ENCODE data around the gene LRRC10B.

The LRRC10B gene

DNA sequence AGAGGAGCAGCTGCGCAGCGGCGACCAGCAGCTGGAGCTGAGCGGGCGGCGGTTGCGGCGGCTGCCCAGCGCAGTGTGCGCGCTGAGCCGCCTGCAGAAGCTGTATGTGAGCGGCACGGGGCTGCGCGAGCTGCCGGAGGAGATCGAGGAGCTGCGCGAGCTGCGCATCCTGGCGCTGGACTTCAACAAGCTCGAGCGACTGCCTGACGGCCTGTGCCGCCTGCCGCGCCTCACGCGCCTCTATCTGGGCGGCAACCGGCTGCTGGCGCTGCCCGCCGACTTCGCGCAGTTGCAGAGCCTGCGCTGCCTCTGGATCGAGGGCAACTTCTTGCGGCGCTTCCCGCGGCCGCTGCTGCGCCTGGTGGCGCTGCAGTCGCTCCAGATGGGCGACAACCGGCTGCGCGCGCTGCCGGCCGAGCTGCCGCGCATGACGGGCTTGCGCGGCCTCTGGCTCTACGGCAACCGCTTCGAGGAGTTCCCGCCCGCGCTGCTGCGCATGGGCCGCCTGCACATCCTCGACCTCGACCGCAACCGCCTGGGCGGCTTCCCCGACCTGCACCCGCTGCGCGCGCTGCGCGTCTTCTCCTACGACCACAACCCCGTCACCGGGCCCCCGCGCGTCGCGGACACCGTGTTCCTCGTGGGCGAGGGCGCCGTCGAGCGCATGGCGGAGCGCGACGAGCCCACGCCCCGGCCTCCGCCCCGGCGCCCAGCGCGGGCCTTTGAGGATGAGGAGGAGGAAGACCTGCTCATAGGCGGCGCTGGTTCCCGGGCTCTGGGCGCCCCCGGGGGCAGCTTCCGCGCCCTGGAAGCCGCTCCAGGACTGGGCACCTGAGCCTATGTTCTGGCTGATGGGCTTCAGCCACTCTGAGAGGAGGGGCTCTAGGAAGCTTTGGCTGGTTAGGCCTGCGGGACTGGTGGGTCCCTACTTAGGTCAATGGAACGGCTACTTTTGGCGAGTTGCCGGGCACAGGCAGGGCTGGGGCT is 787 bp downstream of the LRRC10B start:
- peak; percentile 14 for DNase-seq (ENCODE audit: low read depth)

DNA sequence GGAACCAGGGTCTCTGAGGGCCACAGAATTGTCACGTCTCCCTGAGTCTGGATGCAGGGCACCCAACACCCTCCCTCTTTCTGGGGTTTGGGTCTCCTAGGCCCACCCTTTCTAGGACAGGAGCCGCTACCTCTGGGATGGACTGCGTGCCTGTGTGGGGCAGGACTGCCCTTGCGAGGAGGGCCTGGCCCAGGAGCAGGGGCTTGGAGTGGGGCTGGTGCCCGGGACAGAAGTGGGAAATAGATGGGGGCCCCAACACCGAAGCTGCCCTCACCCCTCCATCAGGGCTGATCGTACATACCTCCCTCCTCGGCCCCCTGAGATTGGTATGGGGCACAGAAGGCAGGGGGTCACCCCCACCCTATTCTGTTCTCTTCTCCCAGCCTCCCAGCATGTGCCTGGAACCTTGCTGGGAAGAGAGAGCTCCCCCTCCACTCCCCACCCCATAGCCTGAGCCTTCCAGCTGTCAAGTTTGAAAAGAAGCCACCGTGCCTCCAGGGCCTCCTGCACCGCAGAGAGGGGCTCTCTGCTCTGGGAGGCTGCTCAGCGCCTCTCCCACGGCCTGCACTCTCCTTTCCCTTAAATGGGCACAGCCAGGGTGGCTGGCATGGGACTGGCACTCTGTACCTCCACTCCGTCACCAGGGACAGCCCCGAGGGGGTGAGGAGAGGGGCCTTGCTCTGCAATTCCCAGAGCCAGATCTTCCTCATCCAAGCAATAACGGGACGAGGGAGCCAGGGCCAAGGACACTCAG is 1.8 kb downstream of the LRRC10B start:
- DNase-seq (ENCODE audit: low read depth): no peak

DNA sequence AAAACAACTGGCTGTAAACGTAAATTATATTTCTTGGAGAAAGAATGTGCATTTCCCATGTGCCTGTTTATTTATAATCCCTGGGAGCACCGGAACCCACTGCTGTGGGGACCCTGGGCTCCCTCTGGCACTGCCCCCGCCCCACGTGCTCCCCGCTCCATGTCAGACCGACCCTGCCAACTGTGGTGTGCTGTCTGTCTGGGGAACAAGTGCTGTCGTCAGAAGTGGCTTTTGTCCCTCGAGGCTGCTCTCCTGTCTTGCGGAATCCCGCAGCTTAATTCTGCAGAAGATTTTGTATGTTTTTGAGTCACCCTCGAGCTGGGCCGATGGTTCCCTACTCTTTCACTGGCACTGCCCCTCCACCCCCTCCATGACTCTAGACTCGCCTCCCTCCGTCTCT is 2.4 kb downstream of the LRRC10B start:
- DNase-seq (ENCODE audit: low read depth): no peak

DNA sequence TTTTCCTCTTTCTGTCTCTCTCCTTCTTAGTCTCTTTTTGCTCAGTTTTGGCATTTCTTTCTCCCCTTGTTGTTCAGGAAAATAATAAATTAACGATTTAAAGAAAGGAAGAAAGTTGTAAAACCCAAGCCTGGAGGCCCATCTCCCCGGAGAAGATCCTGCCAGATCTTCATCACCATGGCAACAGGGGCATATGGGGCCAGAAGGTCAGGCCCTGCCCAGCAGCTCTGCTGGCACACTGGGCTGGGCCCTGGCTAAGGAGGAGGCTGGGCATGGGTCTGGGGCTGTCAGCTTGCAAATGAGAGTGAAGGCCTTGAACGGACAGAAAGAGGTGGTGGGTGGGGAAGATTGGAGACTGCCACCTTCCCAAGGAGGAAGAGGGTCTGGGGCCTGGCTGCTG is 2.8 kb downstream of the LRRC10B start:
- DNase-seq (ENCODE audit: low read depth): no peak

DNA sequence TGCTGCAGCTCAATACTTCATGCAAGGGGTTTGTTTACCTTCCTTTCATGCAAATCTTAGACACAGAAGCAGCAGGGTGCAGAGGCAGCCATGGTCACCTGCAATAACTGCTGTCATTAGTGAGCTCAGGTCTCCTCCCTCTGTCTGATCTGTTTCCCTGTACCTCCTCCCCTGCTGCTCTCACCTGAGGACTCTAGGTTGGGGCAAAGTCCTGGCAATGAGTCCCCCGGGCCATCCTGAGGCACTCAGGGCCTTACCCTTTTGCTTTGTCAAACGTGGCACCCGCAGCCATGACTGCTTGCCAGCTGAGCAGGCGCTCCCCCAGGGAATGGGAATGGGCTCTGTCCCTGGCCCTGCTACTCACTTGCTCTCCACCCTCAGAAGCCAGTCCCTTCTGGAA is 3.9 kb downstream of the LRRC10B start:
- DNase-seq (ENCODE audit: low read depth): no peak

DNA sequence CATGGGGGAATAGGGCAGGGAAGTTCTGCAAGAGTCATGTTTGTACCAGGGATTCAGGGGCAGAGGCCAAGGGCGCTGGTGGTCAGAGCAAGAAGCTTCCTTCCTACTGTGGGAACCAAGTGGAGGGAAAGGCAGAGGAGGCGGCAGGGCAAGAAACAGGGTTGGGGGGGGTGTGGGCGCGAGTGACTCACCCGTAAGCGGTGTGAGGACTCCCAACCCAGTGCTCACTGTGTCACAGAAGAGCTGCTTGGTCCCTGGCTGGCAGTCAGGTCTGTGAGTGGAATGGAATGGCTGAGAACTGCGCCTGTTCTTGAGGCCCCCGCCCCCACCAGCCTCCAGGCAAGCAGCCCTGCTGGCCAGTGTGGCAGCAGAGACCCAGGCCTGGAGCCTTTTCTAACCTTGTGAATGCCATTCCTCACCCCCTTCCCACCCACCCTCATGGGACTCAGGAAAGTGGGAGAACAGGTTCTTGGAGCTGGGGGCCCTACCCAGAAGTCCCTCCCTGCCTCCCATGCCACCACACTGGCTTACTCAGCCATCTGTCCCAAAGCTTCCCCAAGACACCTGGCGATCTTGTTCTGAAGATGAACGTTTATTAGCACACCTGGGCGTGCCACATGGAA is 4.7 kb downstream of the LRRC10B start:
- DNase-seq (ENCODE audit: low read depth): no peak

DNA sequence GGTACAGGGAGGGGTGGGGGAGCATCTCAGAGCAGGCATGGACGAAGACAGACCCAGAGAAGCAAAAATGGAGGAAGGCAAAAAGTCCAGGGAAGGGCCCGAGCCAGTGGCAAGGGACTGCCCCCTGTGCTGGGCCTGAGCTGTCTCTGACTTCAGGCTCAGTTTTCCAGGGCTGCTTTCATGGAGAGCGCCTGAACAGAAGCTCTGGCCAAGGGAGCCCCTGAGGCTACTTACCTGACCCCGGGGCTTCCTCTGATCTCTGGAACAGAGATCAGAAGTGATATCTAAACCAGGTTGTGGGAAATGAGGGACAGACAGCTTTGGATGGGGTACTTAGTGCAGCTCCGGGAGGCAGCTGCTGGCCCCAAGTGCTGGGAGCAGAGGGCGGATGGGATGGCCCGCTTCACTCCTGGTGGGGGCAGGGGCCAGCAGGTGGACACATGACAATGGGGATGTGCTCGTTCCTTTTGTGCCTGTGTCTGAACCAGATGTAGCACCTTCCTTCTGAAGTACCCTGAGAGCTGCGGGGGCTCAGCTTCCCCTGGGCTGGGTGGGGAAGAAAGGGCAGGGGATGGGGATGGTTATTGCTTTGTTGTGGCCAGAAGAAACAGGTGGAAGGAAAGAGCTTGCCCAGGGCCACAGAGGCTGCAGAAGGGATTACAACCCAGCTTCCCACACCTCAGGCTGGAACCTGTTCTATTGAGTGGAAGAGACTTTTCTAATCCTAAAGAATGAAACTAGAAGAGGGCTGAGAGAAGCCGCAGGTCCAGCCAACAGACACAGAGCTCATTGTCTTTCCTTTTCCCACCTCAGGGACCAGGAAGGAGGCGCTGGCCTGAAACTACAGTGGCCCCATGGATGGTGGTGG is 5.7 kb downstream of the LRRC10B start:
- no peak for DNase-seq (ENCODE audit: low read depth)

DNA sequence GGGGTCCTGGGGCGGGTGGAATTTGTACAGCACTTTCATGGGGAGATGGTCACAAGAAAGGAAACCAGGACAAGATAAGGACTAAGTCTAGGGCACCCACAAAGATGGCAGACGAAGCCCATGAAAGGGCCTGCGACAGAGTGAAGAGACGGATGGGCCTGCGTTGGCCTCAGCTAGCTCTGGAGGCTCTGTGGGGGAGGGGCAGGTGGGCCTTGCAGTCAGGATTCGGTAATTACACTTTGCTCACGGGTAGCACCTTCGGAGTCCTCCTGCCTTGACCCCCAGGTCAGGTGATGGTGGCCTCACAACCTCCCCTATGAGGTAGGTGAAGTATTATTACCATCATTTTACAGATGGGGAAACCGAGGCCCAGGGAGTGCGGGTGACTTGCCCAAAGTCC is 7.1 kb downstream of the LRRC10B start:
- DNase-seq (ENCODE audit: low read depth): no peak

DNA sequence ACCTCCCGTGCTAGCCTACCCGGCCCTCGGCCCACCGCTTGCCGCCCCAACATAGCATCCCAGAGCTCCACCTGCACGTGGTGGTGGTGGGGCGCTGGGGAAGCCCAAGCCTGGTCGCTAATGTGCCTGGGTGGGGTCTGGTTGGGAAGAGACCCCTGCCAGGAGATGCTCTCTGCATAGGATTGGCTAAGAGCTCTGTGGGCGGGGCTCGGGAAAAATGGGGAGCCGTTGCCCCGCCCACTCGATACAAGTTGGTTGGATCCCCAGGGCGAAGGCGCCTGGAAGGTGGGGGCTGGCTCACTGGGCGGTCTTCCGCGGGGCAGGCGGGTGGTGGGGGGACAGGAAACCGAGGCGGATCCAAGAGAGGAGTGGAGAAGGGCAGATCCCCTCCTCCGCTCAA is 7.6 kb downstream of the LRRC10B start:
- DNase-seq (ENCODE audit: low read depth): no peak

DNA sequence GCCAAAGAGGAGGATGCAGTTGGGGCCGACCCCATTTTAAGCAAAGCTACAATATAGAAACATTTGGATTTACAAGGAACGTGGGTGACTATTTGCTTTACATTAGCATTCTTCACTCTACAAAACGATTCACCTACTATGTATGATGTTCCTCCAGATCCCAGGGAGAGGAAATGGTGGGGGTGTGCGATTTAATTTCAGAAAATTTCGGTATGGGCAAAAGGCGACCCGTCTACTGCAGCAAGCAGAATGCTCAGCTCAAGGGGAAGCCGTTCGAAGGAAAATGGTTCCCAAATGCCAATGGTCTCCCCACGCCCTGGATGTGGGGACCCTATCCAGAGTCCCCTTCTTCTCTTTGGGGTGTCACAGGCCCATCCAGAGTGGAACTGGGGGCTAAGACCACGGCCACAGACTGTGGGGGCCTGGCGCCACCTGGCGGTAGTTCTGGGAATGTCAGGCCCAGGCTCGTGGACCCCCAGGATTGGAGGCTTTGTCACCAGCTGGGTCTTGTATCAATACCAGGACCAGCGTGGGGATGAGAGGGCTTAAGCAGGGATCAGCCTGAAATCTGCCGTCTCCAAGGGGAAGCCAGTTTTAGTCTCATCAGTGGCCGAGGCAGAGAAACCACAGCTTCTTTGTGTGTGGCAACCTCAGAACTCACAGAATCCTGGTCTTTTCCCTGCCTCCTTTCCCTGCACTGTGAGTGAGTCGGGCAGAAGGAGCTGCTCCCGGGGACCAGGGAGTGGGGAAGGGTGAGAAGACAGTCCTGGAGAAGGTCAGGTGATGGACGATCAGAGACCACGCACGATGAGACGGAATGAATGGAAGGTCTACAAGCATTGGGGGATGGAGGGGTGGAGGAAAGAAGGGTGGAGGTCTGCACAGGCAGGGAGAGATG is 8.4 kb downstream of the LRRC10B start:
- peak; percentile 47 for DNase-seq (ENCODE audit: low read depth)

DNA sequence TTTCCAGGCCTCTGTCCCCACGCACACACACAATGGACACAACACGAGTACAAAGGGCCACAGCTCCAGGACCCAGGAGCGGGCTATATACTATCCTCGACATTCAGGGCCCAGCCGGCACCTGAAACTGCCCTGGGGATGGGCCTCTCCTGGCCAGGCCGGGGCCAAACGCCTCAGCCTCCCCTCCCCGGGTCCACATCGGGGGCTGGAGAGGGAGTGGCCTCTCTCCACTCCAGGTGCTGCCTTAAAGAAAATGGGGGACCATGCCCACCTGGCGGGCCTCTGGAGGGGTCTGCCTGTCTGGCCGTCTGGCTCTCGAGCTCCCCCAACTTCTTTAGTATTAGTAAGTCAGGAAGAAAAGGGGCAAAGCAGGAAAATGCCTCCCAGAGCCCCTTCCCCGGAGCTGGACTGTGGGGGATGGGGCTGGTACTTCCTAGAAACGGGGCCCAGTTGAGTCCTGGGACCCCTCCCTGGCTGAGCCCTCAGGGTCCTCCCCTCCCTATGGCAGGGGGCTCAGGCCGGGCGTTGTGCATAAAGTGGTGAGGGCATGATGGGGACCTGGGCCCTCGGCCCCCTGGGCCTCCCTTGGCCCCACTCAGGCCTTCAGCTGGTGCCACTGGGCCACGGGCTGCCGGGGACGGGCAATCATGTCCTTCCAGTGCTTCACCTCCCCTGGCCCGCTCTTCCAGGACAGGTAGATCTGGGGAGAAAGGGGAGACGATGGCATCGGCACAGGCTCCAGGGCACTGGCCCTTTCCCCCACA is 9.7 kb downstream of the LRRC10B start:
- no peak for DNase-seq (ENCODE audit: low read depth)

DNA sequence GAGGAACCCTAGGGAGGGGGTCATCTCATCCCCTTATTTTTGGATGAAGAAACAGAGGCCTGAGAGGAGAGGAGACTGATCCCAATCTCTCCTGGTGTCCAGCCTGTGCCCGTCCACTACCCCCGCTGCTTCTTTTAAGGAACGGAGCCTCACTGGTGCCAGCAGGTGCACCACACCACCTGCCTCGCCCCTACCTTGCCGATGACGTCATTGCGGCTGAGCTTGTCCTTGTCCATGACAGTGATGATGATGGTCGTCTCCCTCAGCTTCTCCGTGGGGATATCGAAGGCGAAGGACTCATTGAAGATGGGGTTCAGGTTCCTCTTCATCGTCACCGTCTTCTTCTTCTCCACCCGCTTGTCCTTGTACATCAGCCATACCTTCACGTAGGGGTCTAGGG is 14.3 kb downstream of the LRRC10B start:
- DNase-seq (ENCODE audit: low read depth): no peak

DNA sequence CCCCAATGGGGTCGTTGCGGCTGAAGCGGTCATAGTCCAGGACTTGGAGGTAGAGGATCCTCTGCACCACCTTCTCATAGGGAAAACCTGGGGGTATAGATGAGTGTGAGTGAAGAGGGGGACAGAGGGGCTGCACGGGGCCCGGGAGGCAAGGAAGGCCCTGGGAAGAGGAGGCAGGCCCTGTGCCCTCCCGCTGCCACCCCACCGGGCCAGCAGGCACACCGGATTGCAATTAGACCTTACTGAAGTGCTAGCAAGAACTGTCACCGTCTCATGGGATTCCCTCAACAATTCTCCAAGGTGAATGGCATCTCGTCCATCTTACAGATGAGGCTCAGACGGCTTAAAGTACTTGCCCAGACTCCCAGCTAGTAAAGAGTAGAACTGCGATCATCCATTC is 15.9 kb downstream of the LRRC10B start:
- DNase-seq (ENCODE audit: low read depth): no peak

DNA sequence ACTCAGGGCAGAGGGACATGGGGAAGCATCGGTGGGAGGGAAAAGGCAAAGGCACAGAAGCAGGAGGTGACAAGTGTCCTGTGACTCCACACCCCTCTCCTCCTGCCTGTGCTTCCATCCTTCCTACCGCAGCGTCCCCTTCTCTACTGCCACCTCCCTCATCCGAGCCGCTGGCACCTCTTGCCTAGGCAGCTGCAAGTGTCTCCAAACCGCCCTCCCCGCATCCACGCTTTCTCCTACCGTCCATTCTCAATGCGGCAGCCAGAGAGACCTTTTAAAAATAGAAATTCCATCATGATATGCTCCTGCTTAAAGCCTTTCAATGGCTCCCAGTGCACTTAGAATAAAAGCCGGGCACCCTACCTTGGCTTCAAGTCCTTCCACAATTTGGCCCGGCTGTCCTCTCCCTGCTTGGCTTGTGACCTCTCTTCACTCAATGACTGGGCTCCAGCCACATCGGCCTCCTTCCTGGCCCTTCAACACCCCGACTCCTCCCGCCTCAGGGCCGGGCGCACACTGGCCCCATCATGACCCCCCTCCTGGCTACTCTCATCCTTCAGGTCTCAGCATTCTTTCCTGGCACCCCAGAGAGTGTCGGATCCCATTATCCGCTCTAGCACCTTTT is 16.5 kb downstream of the LRRC10B start:
- no peak for DNase-seq (ENCODE audit: low read depth)

DNA sequence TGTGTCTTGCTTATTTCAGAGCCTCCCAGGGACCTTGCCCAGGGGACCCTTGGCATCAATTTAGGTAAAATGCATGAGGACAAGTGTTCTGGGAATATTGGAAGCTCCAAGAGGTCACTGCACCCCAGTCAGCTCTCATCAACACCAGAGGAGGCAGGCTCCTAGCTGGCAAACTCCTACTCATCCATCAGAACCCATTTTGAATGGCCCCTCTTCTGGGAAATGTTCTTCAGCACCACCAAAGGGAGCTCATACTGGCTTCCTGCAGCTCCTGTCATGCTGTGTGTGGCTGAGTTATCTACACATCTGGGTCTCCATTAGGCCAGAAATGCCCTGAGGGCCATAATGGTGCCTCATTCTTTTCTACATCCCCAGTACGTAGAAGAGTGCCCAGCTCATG is 17.7 kb downstream of the LRRC10B start:
- DNase-seq (ENCODE audit: low read depth): no peak

DNA sequence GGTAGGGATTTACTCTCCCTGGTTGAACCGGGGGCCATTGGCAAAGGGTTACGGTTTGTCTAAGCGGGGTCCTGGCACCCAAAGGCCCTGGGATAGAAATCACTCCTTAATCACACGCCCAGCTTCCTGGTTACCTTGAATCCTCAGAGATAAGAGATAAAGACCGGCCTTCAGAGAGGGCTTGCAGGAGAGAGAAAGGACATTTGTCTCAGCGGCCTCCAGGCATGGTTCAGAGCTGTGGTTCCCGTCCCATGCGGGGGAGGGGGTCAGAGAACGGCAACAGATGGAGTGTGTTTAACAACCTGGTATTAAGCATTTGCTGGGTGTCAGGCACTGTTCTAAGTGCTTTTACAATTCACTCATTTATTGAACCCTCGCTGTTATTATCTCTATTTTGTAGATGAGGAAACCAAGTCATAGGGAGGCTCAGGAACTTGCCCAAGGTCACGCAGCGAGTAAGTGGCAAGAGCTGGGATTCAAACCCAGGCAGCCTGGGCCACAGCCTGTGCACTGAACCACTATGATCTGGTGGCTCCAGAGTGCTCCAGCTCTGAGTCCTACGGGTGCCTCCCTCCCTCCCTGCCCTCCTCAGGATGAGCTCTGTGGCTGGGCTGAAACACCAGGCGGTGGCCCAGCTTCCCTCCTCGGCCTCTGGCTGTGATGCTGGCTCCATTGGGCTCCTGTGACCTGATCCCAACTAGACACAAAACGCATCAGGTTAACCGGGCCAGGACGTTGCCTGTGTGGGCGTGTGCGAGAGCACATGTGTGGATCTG is 18.6 kb downstream of the LRRC10B start:
- DNase-seq (ENCODE audit: low read depth): no peak

DNA sequence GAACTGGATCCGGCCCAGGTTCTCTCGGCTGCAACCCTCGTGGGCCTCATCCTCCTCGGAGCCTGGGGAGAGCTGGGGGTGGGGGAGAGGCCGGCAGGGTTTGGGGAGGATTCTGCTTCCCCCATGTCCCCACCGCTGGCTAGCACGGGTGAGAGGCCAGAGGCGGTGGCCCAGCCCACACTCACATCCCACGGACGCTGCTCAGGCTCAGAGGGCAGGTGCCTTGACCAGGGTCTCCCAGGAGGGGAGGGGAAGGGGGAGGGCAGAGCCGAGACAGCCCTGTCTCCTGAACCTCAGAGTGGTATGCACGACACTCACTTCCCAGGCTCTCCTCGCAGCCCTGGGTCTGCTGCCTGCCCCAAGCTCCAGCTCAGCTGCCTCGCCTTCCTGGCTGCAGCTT is 19.6 kb downstream of the LRRC10B start:
- no peak for DNase-seq (ENCODE audit: low read depth)

DNA sequence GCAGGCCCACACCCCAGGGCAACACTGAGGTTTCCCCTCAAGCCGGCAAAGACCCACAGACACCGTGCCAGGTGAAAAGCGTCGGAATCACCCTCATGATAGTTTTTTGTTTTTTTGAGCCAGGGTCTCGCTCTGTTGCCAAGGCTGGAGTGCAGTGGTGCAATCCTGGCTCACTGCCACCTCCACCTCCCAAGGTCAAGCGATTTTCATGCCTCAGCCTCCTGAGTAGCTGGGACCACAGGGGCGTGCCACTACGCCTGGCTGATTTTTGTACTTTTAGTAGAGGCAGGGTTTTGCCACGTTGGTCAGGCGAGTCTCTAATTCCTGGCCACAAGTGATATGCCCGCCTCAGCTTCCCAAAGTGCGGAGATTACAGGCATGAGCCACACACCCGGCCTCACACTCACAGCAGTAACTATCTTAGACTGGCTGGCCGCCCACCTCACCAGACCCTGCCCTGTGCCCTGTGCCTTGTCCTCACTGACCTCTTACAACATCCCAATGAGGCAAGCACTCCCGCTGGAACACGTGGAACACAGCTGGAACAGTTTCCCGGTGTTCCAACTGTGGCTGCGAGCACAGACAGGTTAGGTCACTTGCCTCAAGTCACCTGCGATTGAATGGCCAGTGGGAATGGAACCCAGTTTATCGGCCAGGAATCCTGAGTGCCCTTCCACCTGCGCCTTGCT is 21.1 kb downstream of the LRRC10B start:
- no peak for DNase-seq (ENCODE audit: low read depth)

Data from activated T-cell treated with anti-CD3 and anti-CD28 coated beads for 1 hour (primary cell).